ENCODE data around the gene TMED1. TPM values are rescaled to one million over a fixed set of nuclear protein-coding genes. Genes with fewer than 3 reads are reported as not detected.
"Not testable (repeated sequence)": the region's sequence is repeated elsewhere in the genome, so short reads cannot be mapped to it uniquely, and the experiment has no call there.

Gene TMED1
- total RNA-seq, 4 donors from 2014 or later, result 7.2 to 57.0 (median 27.2) TPM

DNA sequence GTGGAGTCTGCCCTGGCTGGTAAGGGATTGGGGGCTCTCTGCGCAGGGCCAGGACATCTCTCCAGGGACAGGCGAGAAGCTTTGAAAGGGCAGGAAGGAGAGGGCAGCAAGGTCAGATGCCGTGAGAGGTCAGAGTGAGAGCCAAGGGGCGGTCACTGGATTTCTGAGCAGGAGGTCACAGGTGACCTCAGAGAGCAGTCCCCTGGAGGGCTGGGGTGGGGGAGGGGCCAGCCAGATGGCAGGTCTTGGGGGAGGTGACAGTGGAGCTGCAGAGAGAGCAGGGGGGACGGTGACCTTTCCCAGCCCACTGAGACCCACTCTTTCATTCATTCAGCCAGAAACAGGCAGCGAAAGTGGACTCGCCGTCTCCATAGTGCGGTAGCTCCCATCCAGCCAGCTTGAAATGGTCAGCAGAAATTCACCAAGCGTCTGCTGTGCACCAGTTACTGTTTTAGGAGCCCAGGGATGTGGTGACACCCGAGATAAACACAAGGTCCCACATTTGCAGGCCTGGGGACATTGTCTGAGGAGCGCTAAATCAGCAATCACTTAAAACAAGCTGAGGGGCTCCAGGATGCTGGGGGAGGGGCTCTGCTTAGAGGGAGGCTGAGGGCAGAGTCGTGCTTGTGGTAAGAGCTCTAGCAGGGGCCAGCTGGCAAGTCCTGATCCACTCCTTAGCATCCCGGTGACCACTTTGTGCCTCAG, 45.5 kb upstream of the TMED1 start:
- Histone ChIP-seq H3K9me3 (no peaks in the 10 kb centered on the region), H3K4me1 (peaks cover 0 to 11% of the 10 kb centered on the region in 2 donors), H3K4me3 (no peak overlapping the region), H3K27me3 (no peaks in the 10 kb centered on the region), H3K27ac (no peak overlapping the region), H3K36me3 (no peaks in the 10 kb centered on the region)
- TF ChIP-seq, protein P1, sequence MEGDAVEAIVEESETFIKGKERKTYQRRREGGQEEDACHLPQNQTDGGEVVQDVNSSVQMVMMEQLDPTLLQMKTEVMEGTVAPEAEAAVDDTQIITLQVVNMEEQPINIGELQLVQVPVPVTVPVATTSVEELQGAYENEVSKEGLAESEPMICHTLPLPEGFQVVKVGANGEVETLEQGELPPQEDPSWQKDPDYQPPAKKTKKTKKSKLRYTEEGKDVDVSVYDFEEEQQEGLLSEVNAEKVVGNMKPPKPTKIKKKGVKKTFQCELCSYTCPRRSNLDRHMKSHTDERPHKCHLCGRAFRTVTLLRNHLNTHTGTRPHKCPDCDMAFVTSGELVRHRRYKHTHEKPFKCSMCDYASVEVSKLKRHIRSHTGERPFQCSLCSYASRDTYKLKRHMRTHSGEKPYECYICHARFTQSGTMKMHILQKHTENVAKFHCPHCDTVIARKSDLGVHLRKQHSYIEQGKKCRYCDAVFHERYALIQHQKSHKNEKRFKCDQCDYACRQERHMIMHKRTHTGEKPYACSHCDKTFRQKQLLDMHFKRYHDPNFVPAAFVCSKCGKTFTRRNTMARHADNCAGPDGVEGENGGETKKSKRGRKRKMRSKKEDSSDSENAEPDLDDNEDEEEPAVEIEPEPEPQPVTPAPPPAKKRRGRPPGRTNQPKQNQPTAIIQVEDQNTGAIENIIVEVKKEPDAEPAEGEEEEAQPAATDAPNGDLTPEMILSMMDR (IDR thresholded peaks at IDR 0.05), result no peak
- no peak for TF ChIP-seq POLR2A (IDR thresholded peaks at IDR 0.05)
- no peak for DNase-seq
- intact Hi-C loops (cut with DNase I; ENCODE audit: low total_unique reads), result no loop called here

DNA sequence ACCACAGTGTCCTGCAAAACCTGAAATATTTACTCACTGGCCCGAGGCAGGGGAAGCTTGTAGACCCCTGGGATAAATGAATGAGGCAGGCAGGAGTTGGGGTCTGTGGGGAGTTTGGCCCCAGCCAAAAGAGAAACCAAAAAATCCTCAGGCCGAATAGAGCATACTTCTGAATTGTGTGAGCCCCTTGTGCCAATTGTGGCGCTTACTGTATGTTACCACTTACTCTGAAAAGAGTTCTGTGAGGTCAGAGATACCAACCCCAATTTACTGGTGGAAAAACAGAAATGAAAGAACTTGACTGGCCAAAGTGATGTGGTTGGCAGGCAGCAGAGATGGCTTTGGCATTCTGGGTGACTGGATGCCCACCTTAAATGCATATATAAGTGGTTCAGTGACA, 42.2 kb upstream of the TMED1 start:
- no peak for DNase-seq
- intact Hi-C loops (cut with DNase I; ENCODE audit: low total_unique reads), result no loop called here
- no peaks in the 10 kb centered on the region for H3K27me3 ChIP-seq
- TF ChIP-seq, protein P1 (IDR thresholded peaks at IDR 0.05), result no peak
- no peak for TF ChIP-seq POLR2A (IDR thresholded peaks at IDR 0.05)
- no peaks in the 10 kb centered on the region for H3K9me3 ChIP-seq
- no peak overlapping the region for H3K27ac ChIP-seq
- H3K4me1 ChIP-seq, result peaks cover 0 to 7% of the 10 kb centered on the region in 2 donors
- no peaks in the 10 kb centered on the region for H3K36me3 ChIP-seq
- H3K4me3 ChIP-seq, result no peak overlapping the region

DNA sequence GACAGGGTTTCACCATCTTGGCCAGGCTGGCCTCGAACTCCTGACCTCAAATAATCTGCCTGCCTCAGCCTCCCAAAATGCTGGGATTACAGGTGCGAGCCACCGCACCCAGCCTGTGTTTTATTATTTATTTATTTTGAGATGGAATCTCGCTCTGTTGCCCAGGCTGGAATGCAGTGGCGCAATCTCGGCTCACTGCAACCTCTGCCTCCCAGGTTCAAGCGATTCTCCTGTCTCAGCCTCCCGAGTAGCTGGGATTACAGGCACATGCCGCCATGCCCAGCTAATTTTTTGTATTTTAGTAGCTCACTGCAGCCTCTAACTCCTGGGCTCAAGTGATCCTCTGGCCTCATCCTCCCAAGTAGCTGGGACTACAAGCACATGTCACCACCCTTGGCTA, 41.6 kb upstream of the TMED1 start:
- intact Hi-C loops (cut with DNase I; ENCODE audit: low total_unique reads); H3K27ac ChIP-seq; H3K4me3 ChIP-seq; H3K27me3 ChIP-seq; DNase-seq; H3K36me3 ChIP-seq; H3K9me3 ChIP-seq: not testable (repeated sequence)
- peaks cover 0 to 12% of the 10 kb centered on the region in 2 donors for H3K4me1 ChIP-seq

DNA sequence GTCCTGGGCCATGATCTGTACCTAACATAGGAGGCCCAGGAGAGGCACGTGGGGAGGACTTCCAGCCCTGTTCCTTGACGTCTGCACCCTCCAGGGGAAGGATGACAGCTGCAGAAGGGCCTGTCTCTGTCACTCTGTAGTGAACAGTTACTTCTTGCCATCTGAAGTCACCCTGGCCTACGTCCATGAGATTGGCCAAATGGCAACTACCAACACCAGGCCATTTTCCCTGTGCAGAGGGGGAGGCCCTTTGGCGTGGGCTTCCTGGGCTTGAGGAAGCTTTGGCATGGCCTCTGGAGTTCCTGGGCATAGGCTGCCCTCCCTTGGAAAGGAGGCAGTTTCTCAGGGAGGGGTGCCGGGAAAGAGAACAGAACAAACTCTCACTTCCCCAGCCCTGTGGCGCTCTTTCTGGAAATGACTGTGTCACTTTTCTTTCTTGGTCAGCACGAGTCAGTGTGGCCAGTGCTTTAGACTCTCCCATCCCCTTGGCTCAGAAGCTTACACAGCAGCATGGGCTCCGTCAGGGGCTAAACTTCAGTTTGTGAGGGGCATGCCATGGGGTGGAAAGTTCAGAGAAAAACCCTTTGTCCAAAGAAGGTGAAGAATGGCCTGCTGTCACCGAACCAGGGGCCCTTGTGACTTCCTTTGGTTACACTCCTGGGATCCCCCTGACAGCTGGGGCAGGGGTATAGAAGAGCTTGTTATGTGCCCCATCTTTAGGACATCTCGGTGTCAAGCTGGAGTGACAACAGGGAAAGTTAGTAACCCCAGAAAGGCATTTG, 40.6 kb upstream of the TMED1 start:
- peaks cover 0 to 12% of the 10 kb centered on the region in 2 donors for H3K4me1 ChIP-seq
- H3K27me3 ChIP-seq, result no peaks in the 10 kb centered on the region
- no peak for TF ChIP-seq POLR2A (IDR thresholded peaks at IDR 0.05)
- TF ChIP-seq, protein P1 (IDR thresholded peaks at IDR 0.05), result no peak
- peak overlapping the region in 1 of 2 donors; percentile 38 for H3K27ac ChIP-seq
- no peak overlapping the region for H3K4me3 ChIP-seq
- no peaks in the 10 kb centered on the region for H3K36me3 ChIP-seq
- intact Hi-C loops (cut with DNase I; ENCODE audit: low total_unique reads), result no loop called here
- no peaks in the 10 kb centered on the region for H3K9me3 ChIP-seq
- no peak for DNase-seq

DNA sequence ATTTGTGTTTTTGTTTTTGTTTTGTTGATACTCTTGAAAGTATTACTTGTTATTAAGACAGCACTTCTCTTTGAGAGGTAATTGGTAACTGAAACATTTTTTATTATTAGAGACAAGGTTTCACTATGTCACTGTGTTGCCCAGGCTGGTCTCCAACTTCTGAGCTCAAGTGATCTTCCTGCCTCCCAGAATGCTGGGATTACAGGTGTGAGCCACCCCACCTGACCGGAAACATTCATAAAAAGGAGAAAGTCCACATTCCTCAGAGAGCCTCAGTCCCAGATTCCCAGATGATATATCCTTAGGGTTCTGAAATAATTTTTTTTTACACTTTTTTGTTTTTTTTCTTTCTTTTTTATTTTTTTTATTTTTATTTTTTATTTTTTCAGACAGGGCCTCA, 38.0 kb upstream of the TMED1 start:
- H3K27ac ChIP-seq, result peak overlapping the region in 1 of 2 donors; percentile 7
- no peaks in the 10 kb centered on the region for H3K36me3 ChIP-seq
- peaks cover 0 to 12% of the 10 kb centered on the region in 2 donors for H3K4me1 ChIP-seq
- no peak for TF ChIP-seq POLR2A (IDR thresholded peaks at IDR 0.05)
- TF ChIP-seq, protein P1 (IDR thresholded peaks at IDR 0.05), result no peak
- no peaks in the 10 kb centered on the region for H3K27me3 ChIP-seq
- intact Hi-C loops (cut with DNase I; ENCODE audit: low total_unique reads), result no loop called here
- H3K4me3 ChIP-seq, result no peak overlapping the region
- DNase-seq, result no peak
- no peaks in the 10 kb centered on the region for H3K9me3 ChIP-seq

Measured in uterus (tissue), 4 donors.